Liver (tissue), 9 donors: Measurements from ENCODE around the gene LDLRAD3. TPM values are rescaled to one million over a fixed set of nuclear protein-coding genes. Genes with fewer than 3 reads are reported as not detected.

Experiments
- DNase-seq: peaks from one replicate; pipeline ENCODE4 v3.0.0-alpha.2; 2017; ENCODE audit warnings: low spot score
- H3K27ac ChIP-seq, 2 donors: one replicate each; pipeline ENCODE4 v1.7.0; 2013; ENCODE audit warnings: inconsistent platforms in 2 of 2, low read length in 2 of 2, control low read depth in 1 of 2, low read depth in 1 of 2, mild to moderate bottlenecking in 1 of 2
- H3K27me3 ChIP-seq, 4 donors: one replicate each; pipeline versions ENCODE4 v1.6.1 to v1.7.0; 2013; ENCODE audit warnings: low read length in 3 of 4, inconsistent platforms in 1 of 4, mild to moderate bottlenecking in 1 of 4, moderate library complexity in 1 of 4; ENCODE audit not compliant: control insufficient read depth in 4 of 4, insufficient read depth in 4 of 4
- H3K36me3 ChIP-seq, 4 donors: one replicate each; pipeline versions ENCODE4 v1.6.1 to v1.7.0; 2013; ENCODE audit warnings: low read length in 3 of 4, mild to moderate bottlenecking in 3 of 4, low read depth in 1 of 4, moderate library complexity in 1 of 4; ENCODE audit not compliant: control insufficient read depth in 4 of 4, insufficient read depth in 3 of 4
- H3K4me1 ChIP-seq, 4 donors: one replicate each; pipeline versions ENCODE4 v1.6.1 to v1.7.0; 2013; ENCODE audit warnings: low read length in 3 of 4, mild to moderate bottlenecking in 3 of 4, moderate library complexity in 1 of 4; ENCODE audit not compliant: control insufficient read depth in 4 of 4, insufficient read depth in 4 of 4
- H3K4me3 ChIP-seq, 3 donors: one replicate each; pipeline versions ENCODE4 v1.6.1 to v1.7.0; 2013; ENCODE audit warnings: low read length in 3 of 3, control low read depth in 1 of 3, low read depth in 1 of 3, mild to moderate bottlenecking in 1 of 3
- H3K9ac ChIP-seq, 2 donors: one replicate each; pipeline ENCODE4 v1.7.0; 2013; ENCODE audit warnings: low read length in 2 of 2, mild to moderate bottlenecking in 2 of 2, moderate library complexity in 2 of 2, control low read depth in 1 of 2, low read depth in 1 of 2
- H3K9me3 ChIP-seq, 4 donors: one replicate each; pipeline versions ENCODE4 v1.6.1 to v1.7.0; 2013; ENCODE audit warnings: low read length in 3 of 4; ENCODE audit not compliant: control insufficient read depth in 4 of 4
- CTCF ChIP-seq: fragments of 150-350 bp; IDR thresholded peaks from 2 replicates; pipeline ENCODE4 v1.5.1; 2017; ENCODE audit warnings: improper control_type of control experiment, low read depth, low read length; ENCODE audit not compliant: missing input control
- EGR1 ChIP-seq, 2 donors: IDR thresholded peaks; 2 replicates each; pipeline ENCODE4 v1.6.1; 2016 to 2018; ENCODE audit warnings: antibody characterized with exemption in 2 of 2, low read depth in 2 of 2
- JUND ChIP-seq, 2 donors: IDR thresholded peaks; 2 replicates each; pipeline ENCODE4 v1.6.1; 2016; ENCODE audit warnings: antibody characterized with exemption in 2 of 2
- RAD21 ChIP-seq, 2 donors: IDR thresholded peaks; 2 replicates each; pipeline ENCODE4 v1.6.1; 2016; ENCODE audit warnings: antibody characterized with exemption in 2 of 2, mild to moderate bottlenecking in 2 of 2
- REST ChIP-seq: IDR thresholded peaks from 2 replicates; pipeline ENCODE4 v1.6.1; 2016; ENCODE audit warnings: antibody characterized with exemption, mild to moderate bottlenecking
- SP1 ChIP-seq: IDR thresholded peaks from 2 replicates; pipeline ENCODE4 v1.6.1; 2018; ENCODE audit warnings: antibody characterized with exemption, mild to moderate bottlenecking
- TAF1 ChIP-seq: conservative IDR thresholded peaks from 2 replicates; pipeline ENCODE4 v1.6.1; 2016; ENCODE audit warnings: antibody characterized with exemption, mild to moderate bottlenecking
- WGBS: extraction: QIAGEN DNeasy Blood & Tissue Kit; methylation state at CpG from one replicate; pipeline ENCODE4 v1.1.7; 2013; 5-methylcytosine and 5-hydroxymethylcytosine counted together
- polyA plus RNA-seq, 2 donors: library from polyadenylated mRNA; stranded (reverse) in 1 of 2; unstranded in 1 of 2; fragments of 200-250 nt in 1 of 2; fragments of >200 nt in 1 of 2; fragmentation: Nextera tagmentation in 1 of 2; extraction: Ambion mirVana in 1 of 2; gene quantifications; one replicate each; pipeline versions ENCODE4 v1.2.1 to v1.2.3, GENCODE V29; 2013 to 2015
- total RNA-seq, 2 donors: library from RNA; depleted of rRNA; stranded (reverse); fragments of >200 nt; gene quantifications; one replicate each; pipeline ENCODE4 v1.2.3, GENCODE V29; 2014
- TF ChIP-seq, protein P1 (sequence below): IDR thresholded peaks from 2 replicates; pipeline ENCODE4 v1.6.1; 2016; ENCODE audit warnings: antibody characterized with exemption
- TF ChIP-seq, protein P2 (sequence below): IDR thresholded peaks from 2 replicates; pipeline ENCODE4 v1.6.1; 2016; ENCODE audit warnings: antibody characterized with exemption
- TF ChIP-seq, protein P3 (sequence below): IDR thresholded peaks from 2 replicates; pipeline ENCODE4 v1.6.1; 2016; ENCODE audit warnings: antibody characterized with exemption
- donor health status: healthy.
- donor health status: healthy.
- donor health status: healthy.
- donor health status: healthy.
- donor health status: healthy.

LDLRAD3 gene
- total and polyA plus RNA-seq, 4 donors, result 0.75 to 1.3 (median 0.93) TPM

- H3K27ac ChIP-seq, result no peak overlapping the region
- peaks cover 0 to 3% (median 0%) of the 10 kb centered on the region in 4 donors for H3K9me3 ChIP-seq
- peaks cover 2 to 20% (median 17%) of the 10 kb centered on the region in 4 donors for H3K4me1 ChIP-seq
- 77% methylated on average over 2 of the region's 2 CpGs for WGBS
- no peak for DNase-seq
- H3K36me3 ChIP-seq, result no peaks in the 10 kb centered on the region
- no peak overlapping the region for H3K4me3 ChIP-seq
- TF ChIP-seq REST (no peak), CTCF (no peak), TAF1 (no peak), JUND (IDR thresholded peaks at IDR 0.05) (no peak), RAD21 (IDR thresholded peaks at IDR 0.05) (no peak)
- TF ChIP-seq, protein P1, sequence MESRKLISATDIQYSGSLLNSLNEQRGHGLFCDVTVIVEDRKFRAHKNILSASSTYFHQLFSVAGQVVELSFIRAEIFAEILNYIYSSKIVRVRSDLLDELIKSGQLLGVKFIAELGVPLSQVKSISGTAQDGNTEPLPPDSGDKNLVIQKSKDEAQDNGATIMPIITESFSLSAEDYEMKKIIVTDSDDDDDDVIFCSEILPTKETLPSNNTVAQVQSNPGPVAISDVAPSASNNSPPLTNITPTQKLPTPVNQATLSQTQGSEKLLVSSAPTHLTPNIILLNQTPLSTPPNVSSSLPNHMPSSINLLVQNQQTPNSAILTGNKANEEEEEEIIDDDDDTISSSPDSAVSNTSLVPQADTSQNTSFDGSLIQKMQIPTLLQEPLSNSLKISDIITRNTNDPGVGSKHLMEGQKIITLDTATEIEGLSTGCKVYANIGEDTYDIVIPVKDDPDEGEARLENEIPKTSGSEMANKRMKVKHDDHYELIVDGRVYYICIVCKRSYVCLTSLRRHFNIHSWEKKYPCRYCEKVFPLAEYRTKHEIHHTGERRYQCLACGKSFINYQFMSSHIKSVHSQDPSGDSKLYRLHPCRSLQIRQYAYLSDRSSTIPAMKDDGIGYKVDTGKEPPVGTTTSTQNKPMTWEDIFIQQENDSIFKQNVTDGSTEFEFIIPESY, result no peak
- TF ChIP-seq, protein P2, sequence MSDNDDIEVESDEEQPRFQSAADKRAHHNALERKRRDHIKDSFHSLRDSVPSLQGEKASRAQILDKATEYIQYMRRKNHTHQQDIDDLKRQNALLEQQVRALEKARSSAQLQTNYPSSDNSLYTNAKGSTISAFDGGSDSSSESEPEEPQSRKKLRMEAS, result no peak
- TF ChIP-seq, protein P3, sequence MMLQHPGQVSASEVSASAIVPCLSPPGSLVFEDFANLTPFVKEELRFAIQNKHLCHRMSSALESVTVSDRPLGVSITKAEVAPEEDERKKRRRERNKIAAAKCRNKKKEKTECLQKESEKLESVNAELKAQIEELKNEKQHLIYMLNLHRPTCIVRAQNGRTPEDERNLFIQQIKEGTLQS, result no peak
- H3K27me3 ChIP-seq, result no peaks in the 10 kb centered on the region
- no peak overlapping the region for H3K9ac ChIP-seq
Measured at GRCh38 chr11:35932121-35932520, 11.7 kb upstream of the LDLRAD3 start.

- Histone ChIP-seq H3K4me1 (peaks cover 0 to 16% (median 13%) of the 10 kb centered on the region in 4 donors), H3K9me3 (peaks cover 0 to 3% (median 0%) of the 10 kb centered on the region in 4 donors), H3K36me3 (no peaks in the 10 kb centered on the region), H3K9ac (no peak overlapping the region), H3K4me3 (no peak overlapping the region), H3K27ac (no peak overlapping the region), H3K27me3 (no peaks in the 10 kb centered on the region)
- TF ChIP-seq REST (no peak), EGR1 (IDR thresholded peaks at IDR 0.05; ENCODE audit: low read depth in 2 of 2) (no peak), SP1 (no peak)
- no peak for DNase-seq
- 62% methylated on average over 5 of the region's 5 CpGs for WGBS
Measured at GRCh38 chr11:35932681-35933319, 11.1 kb upstream of the LDLRAD3 start.
